Right ventricle myocardium superior (tissue), 1 donor: ENCODE data around the gene DHODH. TPM values are rescaled to one million over a fixed set of nuclear protein-coding genes. Genes with fewer than 3 reads are reported as not detected.
"Not testable (repeated sequence)": the region's sequence is repeated elsewhere in the genome, so short reads cannot be mapped to it uniquely, and the experiment has no call there.

Experiments
- ATAC-seq: fragments of 200-7000 bp; cut with Tn5 transposase; one replicate; pipeline ENCODE4 v1.9.1; 2020; ENCODE audit warnings: mild to moderate bottlenecking; ENCODE audit not compliant: poor library complexity
- DNase-seq: peaks from one replicate; pipeline ENCODE4 v3.0.0-alpha.2; 2020
- intact Hi-C: fragments of 100-400 bp; cut with DNase I; formaldehyde crosslinking; loops from one replicate; pipeline ENCODE4 v1.11.2; 2022
- total RNA-seq: library from RNA; stranded (reverse); fragmentation: NEBNext Ultra II Directional; extraction: Animal tissue kit (Norgen Biotek cat#: 25700); gene quantifications from one replicate; pipeline ENCODE4 v1.2.1, GENCODE V29; 2021
- donor health status: DM: no; HTN: yes; CAD: no; lungs with severe emphysema.

Gene DHODH
- total RNA-seq, 1 donor from 2014 or later, result 8.3 TPM

DNA sequence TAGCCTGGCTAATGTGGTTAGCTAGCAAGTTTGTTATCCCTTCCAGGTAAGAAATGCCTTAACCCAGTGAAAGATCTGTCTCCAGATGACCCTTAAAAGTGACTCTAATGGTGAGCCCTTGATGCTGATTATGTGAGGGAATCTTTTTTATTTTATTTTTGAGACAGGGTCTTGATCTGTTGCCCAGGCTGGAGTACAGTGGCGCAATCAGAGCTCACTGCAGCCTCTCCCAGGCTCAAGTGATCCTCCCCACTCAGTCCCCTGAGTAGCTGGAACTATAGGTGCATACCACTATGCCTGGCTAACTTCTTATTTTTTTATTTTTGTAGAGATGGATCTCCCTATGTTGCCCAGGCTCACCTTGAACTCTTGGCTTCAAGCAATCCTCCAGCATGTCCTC is 35.0 kb downstream of the DHODH start:
- intact Hi-C loops, result no loop called here
- ATAC-seq (no peak), DNase-seq (no peak)

DNA sequence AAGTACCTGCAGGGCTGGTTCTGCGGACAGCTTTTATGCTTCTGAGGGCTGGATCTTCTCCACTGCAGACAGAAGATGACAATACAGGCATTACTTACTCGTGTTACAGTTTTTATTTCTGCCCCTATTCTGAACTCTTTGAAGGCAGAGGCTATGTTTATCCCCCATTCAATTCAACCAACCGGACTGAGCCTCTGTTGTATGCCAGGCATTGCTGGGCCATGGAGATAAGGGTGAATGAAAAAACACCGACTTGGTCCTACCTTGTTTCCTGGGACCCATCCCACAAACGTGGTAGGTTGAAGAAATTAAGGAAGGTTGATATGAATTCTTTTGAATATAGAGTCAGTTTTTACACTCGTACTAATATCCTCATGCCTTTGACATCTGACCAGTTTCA is 35.8 kb downstream of the DHODH start:
- ATAC-seq, result no peak
- intact Hi-C loops, result no loop called here

DNA sequence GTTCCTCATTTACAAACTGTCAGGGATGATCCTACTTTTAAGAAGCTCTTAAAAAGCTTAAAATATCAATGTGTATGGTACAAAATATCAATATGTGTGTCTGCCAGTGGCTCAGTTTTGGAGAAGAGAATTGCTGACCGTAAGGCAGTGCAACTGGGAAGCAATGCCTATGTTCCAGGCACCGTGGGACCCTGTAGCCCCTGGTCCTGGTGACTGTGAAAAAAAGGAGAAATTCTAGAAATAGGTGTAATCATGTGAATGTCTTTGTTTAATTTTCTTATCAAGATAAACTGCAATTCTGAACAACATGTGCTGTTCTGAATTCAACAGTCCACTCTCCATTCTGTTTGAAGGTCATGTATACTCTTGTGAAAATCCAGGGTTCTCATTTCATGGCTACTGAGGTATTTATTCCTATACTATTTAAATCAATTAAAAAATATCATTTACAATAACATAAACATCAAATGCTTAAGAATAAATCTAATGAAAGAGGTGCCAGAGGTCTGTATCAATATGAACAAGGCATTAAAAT is 36.3 kb downstream of the DHODH start:
- no peak for DNase-seq
- ATAC-seq, result no peak
- intact Hi-C loops, result no loop called here

More for the DNA sequence above, 35.8 kb downstream of the DHODH start:
- DNase-seq, result no peak

DNA sequence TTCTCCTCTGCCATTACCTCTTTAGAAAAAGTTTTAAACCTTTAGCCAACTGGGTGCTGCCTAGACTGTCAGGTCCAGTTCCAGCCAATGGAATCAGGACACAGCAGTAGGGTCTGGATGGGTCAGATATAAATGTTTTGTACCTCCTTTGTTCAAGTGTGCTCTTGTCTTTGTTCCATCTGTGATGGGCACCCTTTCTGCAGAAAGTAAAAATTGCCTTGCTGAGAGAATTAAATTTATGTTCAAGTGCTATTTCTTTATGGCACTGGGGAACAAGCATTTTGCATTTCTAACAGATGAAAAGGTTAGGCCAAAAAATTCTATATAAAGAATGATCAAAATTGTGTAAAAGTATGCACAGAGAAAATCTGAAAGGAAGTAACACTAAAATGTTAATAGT is 40.6 kb downstream of the DHODH start:
- DNase-seq, result no peak
- no peak for ATAC-seq
- intact Hi-C loops, result no loop called here

DNA sequence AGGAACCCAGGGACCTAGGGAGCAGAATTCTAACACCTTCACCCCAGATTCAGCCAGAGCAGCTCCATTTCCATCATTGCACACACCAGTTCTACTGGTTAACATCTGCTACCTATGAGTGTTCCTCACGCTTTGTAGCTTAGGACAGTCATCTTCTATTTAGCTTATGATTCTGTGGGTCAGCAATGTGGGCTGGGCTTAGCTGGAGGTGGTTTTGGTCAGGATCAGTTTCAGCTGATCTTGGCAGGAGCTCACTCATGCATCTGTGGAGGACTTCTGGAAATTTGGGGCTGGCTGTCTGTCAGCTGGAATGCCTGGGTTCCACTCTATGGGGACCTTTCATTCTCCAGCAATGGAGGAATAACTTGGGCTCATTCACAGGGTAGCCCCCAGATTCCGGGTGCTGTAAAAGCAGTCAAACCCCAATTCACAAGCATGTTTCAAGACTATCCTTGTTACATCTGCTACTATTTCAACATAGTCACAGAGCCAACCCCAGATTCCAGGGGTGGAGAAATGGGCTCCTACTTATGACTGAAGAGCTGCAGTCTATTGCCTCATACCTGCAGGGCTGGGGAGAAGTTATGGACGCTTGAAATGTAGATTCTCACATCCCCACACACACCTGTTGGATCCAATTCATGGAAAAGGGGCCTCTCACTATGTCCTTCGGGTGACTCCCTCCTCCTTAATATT is 42.4 kb downstream of the DHODH start:
- intact Hi-C loops, result no loop called here
- DNase-seq (peak; percentile 44), ATAC-seq (peak; percentile 62)

DNA sequence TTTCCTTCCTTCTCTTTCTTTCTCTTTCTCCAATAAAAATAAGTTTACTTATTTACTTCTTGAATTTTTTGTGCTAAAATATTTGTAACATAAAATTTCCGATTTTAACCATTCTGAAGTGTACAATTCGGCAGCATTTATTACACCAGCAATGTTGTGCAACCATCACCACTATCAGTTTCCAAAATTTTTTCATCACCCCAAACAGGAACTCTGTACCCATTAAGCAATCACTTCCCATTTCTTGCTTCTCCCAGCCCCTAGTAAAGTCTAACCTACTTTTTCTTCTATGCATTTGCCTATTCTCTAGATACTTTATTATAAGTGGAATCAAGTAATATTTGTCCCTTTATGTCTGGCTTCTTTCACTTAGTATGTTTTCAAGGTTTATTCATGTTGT is 43.3 kb downstream of the DHODH start:
- intact Hi-C loops, result no loop called here
- peak; percentile 72 for ATAC-seq

DNA sequence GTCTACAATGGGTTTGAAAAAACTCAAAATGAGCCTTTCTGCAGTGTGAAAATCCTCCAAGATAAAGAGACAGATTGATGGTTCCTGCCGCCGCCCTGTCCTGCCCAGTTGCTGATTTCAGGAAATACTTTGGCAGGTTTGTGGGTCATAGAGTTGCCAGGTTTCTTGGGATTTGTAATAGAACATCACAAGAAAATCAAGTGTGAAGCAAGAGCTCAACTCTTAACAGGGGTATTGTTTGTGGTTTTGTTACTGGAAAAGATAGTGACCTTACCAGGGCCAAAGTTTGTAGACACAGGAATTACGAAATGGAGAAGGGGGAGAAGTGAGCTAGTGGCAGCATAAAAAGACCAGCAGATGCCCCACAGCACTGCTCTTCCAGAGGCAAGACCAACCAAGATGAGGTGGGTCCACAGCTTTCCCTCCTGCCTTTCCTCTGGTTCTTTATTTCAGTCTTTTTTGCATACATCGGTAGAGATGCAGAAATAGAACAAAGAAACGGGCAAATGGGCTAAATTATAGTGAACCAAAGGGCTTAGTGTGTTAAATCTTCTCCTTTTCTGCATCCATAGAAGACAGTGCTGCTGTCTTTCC is 45.8 kb downstream of the DHODH start, which contains the start of gene HP:
Gene HP, plus strand, starts transcription at position 252 of the 594 bp plus-strand sequence. Its CDS starts 148 bp downstream, at position 400.
- intact Hi-C loops, DNase-seq, ATAC-seq: not testable (repeated sequence)

More for the DNA sequence above, 43.3 kb downstream of the DHODH start:
- no peak for DNase-seq

DNA sequence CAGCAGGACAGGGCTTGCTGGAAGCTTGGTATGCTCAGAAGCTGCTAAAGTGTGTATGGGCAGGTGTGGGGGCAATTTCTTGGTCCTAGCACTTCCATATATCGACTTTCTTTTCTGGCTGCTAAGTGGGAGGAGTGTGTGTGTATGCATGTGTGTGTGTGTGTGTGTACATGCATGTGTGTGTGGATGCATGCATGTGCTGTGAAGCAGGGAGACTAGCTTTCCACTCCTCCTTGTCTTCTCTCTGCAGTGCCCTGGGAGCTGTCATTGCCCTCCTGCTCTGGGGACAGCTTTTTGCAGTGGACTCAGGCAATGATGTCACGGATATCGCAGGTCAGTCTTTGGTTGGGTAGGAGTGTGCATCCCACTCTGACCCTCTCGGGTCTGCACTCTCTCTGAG is 47.4 kb downstream of the DHODH start:
- intact Hi-C loops, result no loop called here
- DNase-seq (no peak), ATAC-seq (no peak)

DNA sequence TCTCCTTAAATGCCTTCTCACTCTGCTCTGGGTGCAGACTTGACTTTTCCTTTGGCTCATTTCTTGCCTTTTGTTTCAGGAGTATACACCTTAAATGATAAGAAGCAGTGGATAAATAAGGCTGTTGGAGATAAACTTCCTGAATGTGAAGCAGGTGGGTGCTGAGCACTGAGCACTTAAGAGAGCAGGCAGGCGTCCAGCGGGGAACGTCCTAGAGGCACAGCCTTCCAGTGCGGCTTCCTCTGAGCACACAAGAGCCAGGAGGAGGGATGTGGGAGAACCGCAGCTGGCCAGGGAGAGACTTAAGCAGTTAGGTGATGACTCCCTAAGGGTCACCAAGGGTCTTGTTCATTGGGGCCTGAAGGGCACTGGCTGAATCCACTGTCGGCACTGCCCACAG is 48.8 kb downstream of the DHODH start:
- intact Hi-C loops, DNase-seq: not testable (repeated sequence)
- ATAC-seq, result peak; percentile 71

DNA sequence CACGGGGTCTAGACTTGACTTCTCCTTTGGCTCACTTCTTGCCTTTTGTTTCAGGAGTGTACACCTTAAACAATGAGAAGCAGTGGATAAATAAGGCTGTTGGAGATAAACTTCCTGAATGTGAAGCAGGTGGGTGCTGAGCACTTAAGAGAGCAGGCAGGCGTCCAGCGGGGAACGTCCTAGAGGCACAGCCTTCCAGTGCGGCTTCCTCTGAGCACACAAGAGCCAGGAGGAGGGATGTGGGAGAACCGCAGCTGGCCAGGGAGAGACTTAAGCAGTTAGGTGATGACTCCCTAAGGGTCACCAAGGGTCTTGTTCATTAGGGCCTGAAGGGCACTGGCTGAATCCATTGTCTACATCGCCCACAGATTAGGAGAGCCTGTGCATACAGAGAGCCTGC is 50.5 kb downstream of the DHODH start:
- ATAC-seq, result peak; percentile 48
- intact Hi-C loops, DNase-seq: not testable (repeated sequence)

DNA sequence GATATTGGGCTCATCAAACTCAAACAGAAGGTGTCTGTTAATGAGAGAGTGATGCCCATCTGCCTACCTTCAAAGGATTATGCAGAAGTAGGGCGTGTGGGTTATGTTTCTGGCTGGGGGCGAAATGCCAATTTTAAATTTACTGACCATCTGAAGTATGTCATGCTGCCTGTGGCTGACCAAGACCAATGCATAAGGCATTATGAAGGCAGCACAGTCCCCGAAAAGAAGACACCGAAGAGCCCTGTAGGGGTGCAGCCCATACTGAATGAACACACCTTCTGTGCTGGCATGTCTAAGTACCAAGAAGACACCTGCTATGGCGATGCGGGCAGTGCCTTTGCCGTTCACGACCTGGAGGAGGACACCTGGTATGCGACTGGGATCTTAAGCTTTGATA is 51.9 kb downstream of the DHODH start:
- intact Hi-C loops, result no loop called here
- ATAC-seq (no peak), DNase-seq (no peak)

DNA sequence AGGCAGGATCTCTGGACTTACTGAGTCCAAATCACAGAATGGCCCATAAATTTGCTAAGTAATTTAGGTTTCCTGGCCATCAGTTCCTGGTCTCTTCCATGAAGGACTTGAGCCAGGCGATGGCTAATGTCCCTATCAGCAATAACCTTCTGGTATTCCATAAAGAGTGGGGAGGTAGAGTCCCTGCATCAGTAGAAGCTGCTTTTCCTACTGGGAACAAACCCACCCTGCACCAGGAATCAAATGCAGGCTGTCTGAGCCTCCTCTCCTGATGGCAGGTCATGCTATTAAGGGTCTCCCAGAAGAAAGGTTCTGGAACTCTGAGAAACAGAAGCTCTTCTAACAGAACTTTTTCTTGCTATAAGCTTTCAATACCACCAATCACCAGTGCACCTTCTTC is 53.0 kb downstream of the DHODH start:
- ATAC-seq (no peak), DNase-seq (no peak)
- intact Hi-C loops, result no loop called here

DNA sequence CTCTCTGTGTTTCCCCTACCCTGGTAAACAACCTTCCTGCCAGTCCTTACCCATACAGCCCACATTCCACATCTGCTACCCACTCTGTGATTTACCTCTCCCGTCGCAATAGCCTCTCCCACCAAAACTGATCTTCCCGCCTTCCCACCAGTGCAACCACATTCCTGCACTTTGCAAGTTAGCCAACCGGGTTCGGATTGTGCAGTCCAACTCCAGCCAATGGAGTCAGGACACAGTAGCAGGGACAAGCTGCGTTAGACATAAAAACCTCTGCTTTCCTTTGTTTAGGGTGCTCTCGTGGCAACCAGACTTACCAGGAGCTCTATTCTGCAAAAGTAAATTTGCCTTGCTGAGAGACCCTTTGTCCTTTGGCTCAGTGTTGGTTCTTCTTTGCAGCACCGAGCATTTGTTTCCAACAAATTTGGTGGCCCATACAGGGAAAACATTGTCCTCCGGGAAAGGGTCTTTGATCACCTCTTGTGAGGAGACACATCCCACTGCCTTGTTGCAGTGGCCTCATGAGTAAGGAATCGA is 55.9 kb downstream of the DHODH start:
- no peak for DNase-seq
- intact Hi-C loops, result no loop called here
- no peak for ATAC-seq

DNA sequence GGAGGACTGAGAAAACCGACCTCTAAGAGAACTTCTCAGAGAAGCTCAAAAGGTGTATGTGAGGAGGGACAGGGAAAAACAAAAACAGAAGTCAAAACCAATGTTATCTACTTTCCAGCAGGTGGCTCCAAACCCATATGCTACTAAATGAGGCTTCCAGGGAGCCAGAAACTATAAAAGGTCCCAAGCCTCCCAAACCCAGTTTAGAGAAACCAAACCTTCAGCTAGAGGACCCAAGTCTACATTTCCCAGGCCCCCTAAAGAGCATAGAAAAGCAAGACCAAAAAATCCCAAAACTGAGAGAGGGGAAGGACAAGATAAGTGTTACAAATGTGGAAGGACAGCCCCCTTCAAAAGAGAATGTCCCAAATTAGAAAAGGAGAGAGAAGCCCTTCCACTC is 58.2 kb downstream of the DHODH start:
- peak; percentile 82 for ATAC-seq
- DNase-seq, result no peak
- intact Hi-C loops, result loop anchor here (2.0 kb wide), 1 partner anchor 32 kb away; no protein-coding TSS in a partner anchor

DNA sequence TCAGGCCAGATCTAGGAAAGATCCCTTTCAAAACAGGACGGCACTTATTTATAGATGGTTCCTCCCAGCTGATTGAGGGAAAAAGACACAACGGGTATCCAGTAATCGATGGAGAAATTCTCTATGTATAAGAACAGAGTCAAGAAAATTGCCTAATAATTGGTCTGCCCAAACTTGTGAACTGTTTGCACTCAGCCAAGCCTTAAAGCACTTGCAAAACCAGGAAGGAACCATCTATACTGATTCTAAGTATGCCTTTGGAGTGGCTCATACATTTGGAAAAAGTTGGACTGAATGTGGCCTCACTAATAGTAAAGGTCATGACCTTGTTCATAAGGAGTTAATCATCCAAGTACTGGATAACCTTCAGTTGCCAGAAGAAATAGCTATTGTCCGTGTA is 60.4 kb downstream of the DHODH start:
- DNase-seq (no peak), ATAC-seq (no peak)
- intact Hi-C loops, result no loop called here

DNA sequence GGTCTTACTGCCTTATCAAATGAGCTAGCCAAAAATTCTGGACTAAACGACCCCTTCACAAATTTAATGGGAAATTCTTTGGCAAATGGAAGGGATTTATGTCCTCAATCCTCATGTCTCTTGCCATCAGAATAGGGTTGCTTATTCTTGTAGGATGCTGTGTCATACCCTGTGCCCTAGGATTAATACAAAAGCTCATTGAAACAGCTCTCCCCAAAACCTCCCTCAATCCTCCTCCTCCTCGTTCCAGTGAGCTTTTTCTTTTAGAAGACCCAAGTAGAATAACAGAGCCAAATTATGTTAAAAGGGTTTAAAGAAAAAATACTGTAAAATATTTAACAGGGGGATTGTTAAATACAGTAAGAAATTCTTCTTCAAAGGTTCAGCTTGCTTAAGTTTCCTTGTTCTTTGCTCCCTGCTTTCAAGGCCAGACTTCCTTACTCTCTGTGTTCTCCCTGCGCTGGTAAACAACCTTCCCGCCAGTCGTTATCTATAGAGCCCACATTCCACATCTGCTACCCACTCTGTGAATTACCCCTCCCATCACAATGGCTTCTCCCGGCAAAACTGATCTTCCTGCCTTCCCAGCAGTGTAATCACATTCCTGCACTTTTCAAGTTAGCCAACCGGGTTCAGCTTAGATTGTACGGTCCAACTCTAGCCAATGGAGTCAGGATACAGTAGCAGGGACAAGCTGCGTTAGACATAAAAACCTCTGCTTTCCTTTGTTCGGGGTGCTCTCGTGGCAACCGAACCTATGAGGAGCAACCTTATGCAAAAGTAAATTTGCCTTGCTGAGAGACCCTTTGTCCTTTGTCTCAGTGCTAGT is 64.2 kb downstream of the DHODH start:
- DNase-seq (no peak), ATAC-seq (peak; percentile 72)
- intact Hi-C loops, result no loop called here

DNA sequence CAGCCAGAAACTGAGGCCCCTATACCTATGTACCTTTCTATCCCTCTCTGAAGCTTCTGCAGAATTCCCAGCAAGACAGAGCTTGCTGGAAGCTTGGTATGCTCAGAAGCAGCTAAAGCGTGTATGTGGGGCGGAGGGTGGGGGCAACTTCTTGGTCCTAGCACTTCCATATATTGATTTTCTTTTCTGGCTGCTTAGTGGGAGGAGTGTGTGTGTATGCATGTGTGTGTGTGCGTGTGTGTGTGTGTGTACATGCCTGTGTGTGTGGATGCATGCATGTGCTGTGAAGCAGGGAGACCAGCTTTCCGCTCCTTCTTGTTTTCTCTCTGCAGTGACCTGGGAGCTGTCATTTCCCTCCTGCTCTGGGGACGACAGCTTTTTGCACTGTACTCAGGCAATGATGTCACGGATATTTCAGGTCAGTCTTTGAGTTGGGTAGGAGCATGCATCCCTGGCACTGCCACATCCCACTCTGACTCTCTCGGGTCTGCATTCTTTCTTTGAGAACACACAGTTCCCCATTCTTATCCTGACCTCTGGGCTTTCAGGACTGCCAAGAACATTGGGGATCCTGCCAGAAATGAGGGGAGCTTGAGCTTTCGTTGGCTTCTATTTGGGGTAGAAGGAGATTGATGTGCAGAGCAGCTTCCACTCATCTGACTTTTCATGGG is 65.2 kb downstream of the DHODH start:
- ATAC-seq (peak; percentile 90), DNase-seq (peak; percentile 72)
- intact Hi-C loops, result no loop called here

DNA sequence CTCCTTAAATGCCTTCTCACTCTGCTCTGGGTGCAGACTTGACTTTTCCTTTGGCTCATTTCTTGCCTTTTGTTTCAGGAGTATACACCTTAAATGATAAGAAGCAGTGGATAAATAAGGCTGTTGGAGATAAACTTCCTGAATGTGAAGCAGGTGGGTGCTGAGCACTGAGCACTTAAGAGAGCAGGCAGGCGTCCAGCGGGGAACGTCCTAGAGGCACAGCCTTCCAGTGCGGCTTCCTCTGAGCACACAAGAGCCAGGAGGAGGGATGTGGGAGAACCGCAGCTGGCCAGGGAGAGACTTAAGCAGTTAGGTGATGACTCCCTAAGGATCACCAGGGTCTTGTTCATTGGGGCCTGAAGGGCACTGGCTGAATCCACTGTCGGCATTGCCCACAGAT is 66.5 kb downstream of the DHODH start:
- peak; percentile 65 for ATAC-seq
- intact Hi-C loops, DNase-seq: not testable (repeated sequence)
